Skeletal muscle satellite cell (primary cell): ENCODE results near the gene CLMN.

ENCODE experiments used
- H3K27me3 ChIP-seq: 2 replicates; pipeline ENCODE4 v1.7.0; 2013; ENCODE audit warnings: low read length; ENCODE audit not compliant: control insufficient read depth, insufficient read depth
- H3K36me3 ChIP-seq: 2 replicates; pipeline ENCODE4 v1.7.0; 2013; ENCODE audit warnings: mild to moderate bottlenecking, control low read depth, low read length; ENCODE audit not compliant: insufficient read depth
- H3K4me1 ChIP-seq: 2 replicates; pipeline ENCODE4 v1.7.0; 2013; ENCODE audit warnings: low read length; ENCODE audit not compliant: control insufficient read depth, insufficient read depth
- H3K4me2 ChIP-seq: 2 replicates; pipeline ENCODE4 v1.7.0; 2013; ENCODE audit warnings: mild to moderate bottlenecking, low read length
- H3K4me3 ChIP-seq: 2 replicates; pipeline ENCODE4 v1.7.0; 2013; ENCODE audit warnings: low read length
- H3K9ac ChIP-seq: 2 replicates; pipeline ENCODE4 v1.7.0; 2013; ENCODE audit warnings: mild to moderate bottlenecking, low read depth, low read length, moderate library complexity
- H3K9me3 ChIP-seq: replicated peaks from 2 replicates; pipeline ENCODE4 v1.7.0; 2013; ENCODE audit warnings: mild to moderate bottlenecking, control low read depth, low read length

CLMN gene

GRCh38 chr14:95262511-95262891, 57.2 kb downstream of the CLMN start:
- Histone ChIP-seq H3K4me3 (no peak overlapping the region), H3K4me2 (no peak overlapping the region), H3K9ac (no peak overlapping the region), H3K36me3 (no peaks in the 10 kb centered on the region), H3K9me3 (no peaks in the 10 kb centered on the region), H3K4me1 (peaks cover 23% of the 10 kb centered on the region), H3K27me3 (no peaks in the 10 kb centered on the region)

- peaks cover 23% of the 10 kb centered on the region for H3K4me1 ChIP-seq
- H3K9ac ChIP-seq, result no peak overlapping the region
- H3K27me3 ChIP-seq, result no peaks in the 10 kb centered on the region
- H3K36me3 ChIP-seq, result no peaks in the 10 kb centered on the region
- H3K9me3 ChIP-seq, result no peaks in the 10 kb centered on the region
- no peak overlapping the region for H3K4me2 ChIP-seq
- no peak overlapping the region for H3K4me3 ChIP-seq
Observed at GRCh38 chr14:95261616-95262510, 57.8 kb downstream of the CLMN start.

- Histone ChIP-seq H3K9ac (no peak overlapping the region), H3K27me3 (no peaks in the 10 kb centered on the region), H3K4me2 (no peak overlapping the region), H3K4me3 (no peak overlapping the region), H3K9me3 (no peaks in the 10 kb centered on the region), H3K36me3 (no peaks in the 10 kb centered on the region), H3K4me1 (peaks cover 21% of the 10 kb centered on the region)
Observed at GRCh38 chr14:95260537-95261361, 59.0 kb downstream of the CLMN start.

- Histone ChIP-seq H3K4me2 (no peak overlapping the region), H3K36me3 (no peaks in the 10 kb centered on the region), H3K9me3 (no peaks in the 10 kb centered on the region), H3K4me3 (no peak overlapping the region), H3K4me1 (peaks cover 10% of the 10 kb centered on the region), H3K9ac (no peak overlapping the region), H3K27me3 (no peaks in the 10 kb centered on the region)
Observed at GRCh38 chr14:95258754-95259593, 60.7 kb downstream of the CLMN start.

- Histone ChIP-seq H3K9ac (no peak overlapping the region), H3K4me1 (peaks cover 10% of the 10 kb centered on the region), H3K27me3 (no peaks in the 10 kb centered on the region), H3K9me3 (no peaks in the 10 kb centered on the region), H3K4me2 (no peak overlapping the region), H3K4me3 (no peak overlapping the region), H3K36me3 (no peaks in the 10 kb centered on the region)
Observed at GRCh38 chr14:95258156-95258555, 61.6 kb downstream of the CLMN start.

- Histone ChIP-seq H3K4me1 (peaks cover 8% of the 10 kb centered on the region), H3K9ac (no peak overlapping the region), H3K27me3 (no peaks in the 10 kb centered on the region), H3K4me3 (no peak overlapping the region), H3K9me3 (no peaks in the 10 kb centered on the region), H3K4me2 (no peak overlapping the region), H3K36me3 (no peaks in the 10 kb centered on the region)
Observed at GRCh38 chr14:95257521-95257920, 62.2 kb downstream of the CLMN start.

GRCh38 chr14:95256776-95257060, 63.0 kb downstream of the CLMN start:
- H3K4me1 ChIP-seq, result peaks cover 4% of the 10 kb centered on the region
- H3K9me3 ChIP-seq, result no peaks in the 10 kb centered on the region
- no peaks in the 10 kb centered on the region for H3K36me3 ChIP-seq
- no peak overlapping the region for H3K4me3 ChIP-seq
- no peaks in the 10 kb centered on the region for H3K27me3 ChIP-seq
- H3K9ac ChIP-seq, result no peak overlapping the region
- no peak overlapping the region for H3K4me2 ChIP-seq

- no peaks in the 10 kb centered on the region for H3K9me3 ChIP-seq
- H3K27me3 ChIP-seq, result no peaks in the 10 kb centered on the region
- H3K4me1 ChIP-seq, result peaks cover 4% of the 10 kb centered on the region
- H3K4me3 ChIP-seq, result no peak overlapping the region
- H3K9ac ChIP-seq, result no peak overlapping the region
- H3K36me3 ChIP-seq, result no peaks in the 10 kb centered on the region
- no peak overlapping the region for H3K4me2 ChIP-seq
Observed at GRCh38 chr14:95256002-95256775, 63.5 kb downstream of the CLMN start.

- Histone ChIP-seq H3K36me3 (no peaks in the 10 kb centered on the region), H3K4me3 (no peak overlapping the region), H3K9me3 (no peaks in the 10 kb centered on the region), H3K4me1 (peaks cover 2% of the 10 kb centered on the region), H3K9ac (no peak overlapping the region), H3K27me3 (no peaks in the 10 kb centered on the region), H3K4me2 (no peak overlapping the region)
Observed at GRCh38 chr14:95255487-95255886, 64.2 kb downstream of the CLMN start.

GRCh38 chr14:95255013-95255412, 64.7 kb downstream of the CLMN start:
- Histone ChIP-seq H3K36me3 (no peaks in the 10 kb centered on the region), H3K27me3 (no peaks in the 10 kb centered on the region), H3K4me1 (no peaks in the 10 kb centered on the region), H3K9ac (no peak overlapping the region), H3K4me3 (no peak overlapping the region), H3K4me2 (no peak overlapping the region), H3K9me3 (no peaks in the 10 kb centered on the region)

- Histone ChIP-seq H3K36me3 (no peaks in the 10 kb centered on the region), H3K4me1 (no peaks in the 10 kb centered on the region), H3K9me3 (no peaks in the 10 kb centered on the region), H3K4me3 (no peak overlapping the region), H3K4me2 (no peak overlapping the region), H3K9ac (no peak overlapping the region), H3K27me3 (no peaks in the 10 kb centered on the region)
Observed at GRCh38 chr14:95254288-95254687, 65.4 kb downstream of the CLMN start.
